H1 (cell line): ENCODE data around the gene CSAD. TPM values are rescaled to one million over a fixed set of nuclear protein-coding genes. Genes with fewer than 3 reads are reported as not detected.

Source experiments
- CTCF ChIA-PET: fragments of 300-600 bp; sonication (Branson Sonifier 250); formaldehyde crosslinking; loops from one replicate; lab custom pipeline; 2021; ENCODE audit not compliant: partially characterized antibody; lab: Charles Lee
- POLR2A ChIA-PET: fragments of 300-600 bp; sonication (Branson Sonifier 250); formaldehyde crosslinking; loops from one replicate; lab custom pipeline; 2021; ENCODE audit warnings: inconsistent platforms; ENCODE audit not compliant: partially characterized antibody; lab: Charles Lee
- DNase-seq, 2 experiments: peaks; one replicate each; pipeline versions ENCODE4 v3.0.0 to v3.0.0-alpha.2; 2010 to 2022; ENCODE audit warnings: low spot score in 2 of 2, low read depth in 1 of 2, mixed read lengths in 1 of 2
- FAIRE-seq: peaks from 2 replicates; lab custom pipeline; 2011; peaks lifted over from hg19 to GRCh38; lab: Jason Lieb, UNC
- H2AFZ ChIP-seq: 2 replicates; pipeline ENCODE4 v1.8.1; 2012; ENCODE audit warnings: low read length, inconsistent platforms
- H2AK5ac ChIP-seq: 2 replicates; pipeline ENCODE4 v1.6.1; 2013; ENCODE audit warnings: low read depth, low read length
- H2BK120ac ChIP-seq: replicated peaks from 2 replicates; pipeline ENCODE3; 2013; ENCODE audit warnings: low read depth, low read length, inconsistent platforms
- H2BK12ac ChIP-seq: 2 replicates; pipeline ENCODE4 v1.6.1; 2013; ENCODE audit warnings: low read depth, low read length
- H2BK15ac ChIP-seq: 2 replicates; pipeline ENCODE4 v1.6.1; 2013; ENCODE audit warnings: low read length
- H2BK20ac ChIP-seq: 2 replicates; pipeline ENCODE4 v1.6.1; 2013; ENCODE audit warnings: low read length
- H2BK5ac ChIP-seq: 2 replicates; pipeline ENCODE4 v1.6.1; 2013; ENCODE audit warnings: low read depth, low read length
- H3K14ac ChIP-seq: 2 replicates; pipeline ENCODE4 v1.6.1; 2013; ENCODE audit warnings: inconsistent platforms; ENCODE audit not compliant: insufficient read length
- H3K18ac ChIP-seq: 2 replicates; pipeline ENCODE4 v1.6.1; 2013; ENCODE audit warnings: low read length; ENCODE audit errors: extremely low read depth
- H3K23ac ChIP-seq: 2 replicates; pipeline ENCODE4 v1.6.1; 2013; ENCODE audit warnings: inconsistent platforms; ENCODE audit not compliant: insufficient read length
- H3K23me2 ChIP-seq: 2 replicates; pipeline ENCODE4 v1.6.1; 2013; ENCODE audit warnings: low read depth, low read length
- H3K27ac ChIP-seq: 2 replicates; pipeline ENCODE4 v1.6.1; 2011; ENCODE audit warnings: low read depth, low read length, inconsistent platforms
- H3K27me3 ChIP-seq, 4 experiments: replicated peaks in 1 of 4; 1 replicate in 1 of 4; 2 replicates in 3 of 4; pipeline versions ENCODE4 v1.6.1 to v1.8.1; 2011 to 2013; ENCODE audit warnings: low read length in 3 of 4, mild to moderate bottlenecking in 3 of 4, inconsistent platforms in 2 of 4, mixed read lengths in 2 of 4, moderate library complexity in 1 of 4; ENCODE audit not compliant: control insufficient read depth in 3 of 4, insufficient read depth in 3 of 4; ENCODE audit errors: extremely low read depth in 1 of 4
- H3K36me3 ChIP-seq, 4 experiments: 2 replicates each; pipeline versions ENCODE4 v1.6.1 to v1.8.1; 2011 to 2013; ENCODE audit warnings: mild to moderate bottlenecking in 4 of 4, low read length in 3 of 4, moderate library complexity in 2 of 4, control low read depth in 1 of 4, inconsistent platforms in 1 of 4; ENCODE audit not compliant: insufficient read depth in 4 of 4, control insufficient read depth in 2 of 4
- H3K4ac ChIP-seq: replicated peaks from 2 replicates; pipeline ENCODE3; 2013; ENCODE audit warnings: low read length, low read depth, mixed read lengths, inconsistent platforms; ENCODE audit not compliant: insufficient read length
- H3K4me1 ChIP-seq, 4 experiments: replicated peaks in 1 of 4; 1 replicate in 1 of 4; 2 replicates in 3 of 4; pipeline versions ENCODE4 v1.6.1 to v1.8.1; 2011 to 2013; ENCODE audit warnings: low read length in 3 of 4, inconsistent platforms in 2 of 4, mixed read lengths in 1 of 4; ENCODE audit not compliant: insufficient read depth in 4 of 4, control insufficient read depth in 3 of 4
- H3K4me2 ChIP-seq, 2 experiments: 2 replicates each; pipeline versions ENCODE4 v1.6.1 to v1.8.1; 2011 to 2013; ENCODE audit warnings: low read depth in 2 of 2, low read length in 2 of 2, control low read depth in 1 of 2, inconsistent platforms in 1 of 2, mild to moderate bottlenecking in 1 of 2; ENCODE audit not compliant: insufficient read depth in 1 of 2
- H3K4me3 ChIP-seq, 4 experiments: fragments of 200-600, 300-600 bp in 1 of 4; sonication (generic), shearing (Covaris generic), sonication (Bioruptor Twin) in 1 of 4; 2 replicates each; pipeline versions ENCODE4 v1.5.1 to v1.8.1; 2011 to 2016; ENCODE audit warnings: low read length in 4 of 4, low read depth in 3 of 4, control low read depth in 2 of 4, inconsistent platforms in 2 of 4, mild to moderate bottlenecking in 2 of 4, mixed read lengths in 1 of 4, moderate library complexity in 1 of 4; ENCODE audit not compliant: insufficient read depth in 2 of 4; ENCODE audit errors: extremely low read depth in 1 of 4
- H3K56ac ChIP-seq: replicated peaks from 2 replicates; pipeline ENCODE3; 2013; ENCODE audit warnings: low read depth, mild to moderate bottlenecking, mixed read lengths, low read length, inconsistent platforms; ENCODE audit not compliant: insufficient read length
- H3K79me1 ChIP-seq: 2 replicates; pipeline ENCODE4 v1.6.1; 2013; ENCODE audit warnings: low read depth, low read length, control low read depth
- H3K79me2 ChIP-seq, 2 experiments: 2 replicates each; pipeline versions ENCODE4 v1.6.1 to v1.8.1; 2012 to 2013; ENCODE audit warnings: low read length in 2 of 2, mild to moderate bottlenecking in 2 of 2, inconsistent platforms in 1 of 2; ENCODE audit not compliant: insufficient read depth in 2 of 2, control insufficient read depth in 1 of 2
- H3K9ac ChIP-seq, 4 experiments: replicated peaks in 1 of 4; 1 replicate in 1 of 4; 2 replicates in 3 of 4; pipeline versions ENCODE4 v1.6.1 to v1.8.1; 2011 to 2013; ENCODE audit warnings: low read depth in 3 of 4, low read length in 3 of 4, control low read depth in 2 of 4, mild to moderate bottlenecking in 2 of 4, moderate library complexity in 2 of 4, inconsistent platforms in 1 of 4; ENCODE audit errors: extremely low read depth in 1 of 4
- H3K9me3 ChIP-seq, 2 experiments: 2 replicates each; pipeline versions ENCODE4 v1.6.1 to v1.8.1; 2012 to 2013; ENCODE audit warnings: mild to moderate bottlenecking in 2 of 2, moderate library complexity in 2 of 2, control low read depth in 1 of 2, inconsistent platforms in 1 of 2, low read depth in 1 of 2, low read length in 1 of 2, mixed read lengths in 1 of 2; ENCODE audit not compliant: insufficient read depth in 2 of 2
- H4K20me1 ChIP-seq, 2 experiments: replicated peaks in 1 of 2; 2 replicates each; pipeline versions ENCODE3 to v1.8.1; 2011 to 2013; ENCODE audit warnings: inconsistent platforms in 2 of 2, low read length in 2 of 2, mild to moderate bottlenecking in 1 of 2; ENCODE audit not compliant: insufficient read depth in 2 of 2, control insufficient read depth in 1 of 2
- H4K5ac ChIP-seq: 2 replicates; pipeline ENCODE4 v1.6.1; 2013; ENCODE audit warnings: low read length, low read depth, mixed read lengths, inconsistent platforms; ENCODE audit not compliant: insufficient read length
- H4K8ac ChIP-seq: 2 replicates; pipeline ENCODE4 v1.8.0; 2013; ENCODE audit warnings: mild to moderate bottlenecking, moderate library complexity, low read length, inconsistent platforms; ENCODE audit not compliant: insufficient read depth; ENCODE audit errors: extremely low read depth
- H4K91ac ChIP-seq: replicated peaks from 2 replicates; pipeline ENCODE3; 2013; ENCODE audit warnings: low read length, mixed read lengths, inconsistent platforms; ENCODE audit not compliant: insufficient read length
- WGBS, 2 experiments: shearing (Covaris generic) in 1 of 2; methylation state at CpG; one replicate each; pipeline versions ENCODE4 v1.1.6 to v1.1.7; 2013 to 2015; ENCODE audit warnings: low lambda C conversion rate in 2 of 2, mixed read lengths in 2 of 2, inconsistent platforms in 1 of 2, low coverage in 1 of 2, missing lambda C conversion rate in 1 of 2; ENCODE audit not compliant: insufficient replicate concordance in 2 of 2, insufficient coverage in 1 of 2, insufficient read length in 1 of 2; ENCODE audit errors: extremely low coverage in 1 of 2, missing lambda C conversion rate in 1 of 2; 5-methylcytosine and 5-hydroxymethylcytosine counted together
- polyA plus RNA-seq, 7 experiments: library from polyadenylated mRNA; depleted of rRNA in 3 of 7; stranded (reverse) in 5 of 7; unstranded in 2 of 7; fragments of >200 nt in 5 of 7; fragments of 200-250 nt in 2 of 7; gene quantifications; 1 replicate in 5 of 7; 2 replicates in 1 of 7; 4 replicates in 1 of 7; pipeline versions ENCODE4 v1.2.1 to v1.2.3, GENCODE V29; 2011 to 2013; ENCODE audit warnings: missing spikeins in 2 of 7, mixed read lengths in 2 of 7
- total RNA-seq: library from RNA; stranded (reverse); fragmentation: NEBNext Ultra II Directional; extraction: Animal tissue kit (Norgen Biotek cat#: 25700); gene quantifications from 2 replicates; pipeline ENCODE4 v1.2.1, GENCODE V29; 2021

Gene CSAD
- total and polyA plus RNA-seq, 2 of the 8 experiments (the other 6 are each of a cell fraction or from before 2014, with no cell fraction given), result 8.8 to 11.3 TPM

DNA sequence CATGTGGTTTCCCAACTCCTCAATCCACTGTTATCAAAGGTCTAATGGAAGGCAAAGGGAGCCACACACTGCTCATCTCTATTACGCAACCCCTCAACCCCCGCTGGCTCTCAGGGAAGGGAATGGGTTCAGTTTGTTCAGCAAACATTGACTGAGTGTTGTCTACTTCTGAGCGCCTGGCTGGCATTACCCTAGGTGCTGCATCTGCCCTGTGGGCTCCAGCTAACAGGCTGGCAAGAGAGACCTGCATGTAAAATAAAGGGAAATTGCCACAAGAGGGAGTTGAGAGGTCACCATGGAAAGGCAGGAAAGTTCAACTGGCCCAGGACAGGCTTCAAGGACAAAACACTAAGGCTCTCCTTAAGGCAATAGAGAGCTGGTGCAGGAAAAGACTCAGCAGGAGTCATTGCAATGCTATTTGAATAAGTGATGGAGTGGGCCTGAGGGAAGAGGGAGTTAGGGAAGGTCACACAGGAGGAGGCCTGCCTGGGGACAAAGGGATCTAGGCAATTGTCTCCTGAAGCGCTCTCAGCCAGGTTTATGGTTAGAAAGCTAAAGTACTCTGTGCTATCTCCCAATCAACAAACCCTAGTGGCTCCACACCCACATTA, 5.7 kb downstream of the CSAD start:
- Histone ChIP-seq H3K4ac (no peak overlapping the region), H2BK5ac (no peak overlapping the region), H3K79me2 (no peaks in the 10 kb centered on the region), H3K27me3 (peaks cover 14 to 74% (median 57%) of the 10 kb centered on the region in 4 experiments), H3K36me3 (no peaks in the 10 kb centered on the region), H3K23ac (no peak overlapping the region), H3K4me3 (no peak overlapping the region), H3K27ac (no peak overlapping the region), H2BK15ac (no peak overlapping the region), H2BK120ac (no peak overlapping the region), H3K79me1 (no peaks in the 10 kb centered on the region), H3K4me2 (peak overlapping the region in 1 of 2 experiments; percentile 9; a peak in 1 of 4 replicates), H3K9ac (no peak overlapping the region), H3K4me1 (peaks cover 1 to 9% (median 5%) of the 10 kb centered on the region in 4 experiments; a peak in 4 of 7 replicates), H2BK20ac (no peak overlapping the region), H3K56ac (no peak overlapping the region), H3K14ac (no peak overlapping the region), H4K8ac (no peak overlapping the region), H2BK12ac (no peak overlapping the region), H4K5ac (no peak overlapping the region), H4K20me1 (peaks cover 4 to 10% of the 10 kb centered on the region in 2 experiments), H2AK5ac (no peak overlapping the region), H3K23me2 (peaks cover 4% of the 10 kb centered on the region), H3K18ac (no peak overlapping the region), H2AFZ (no peak overlapping the region), H3K9me3 (no peaks in the 10 kb centered on the region), H4K91ac (no peak overlapping the region)
- DNase-seq (no peak), FAIRE-seq (peak; percentile 95)
- CTCF ChIA-PET, result interaction anchor here (0.6 to 6.2 kb wide), 27 partner anchors 8 to 146 kb away, joined by 3 to 80 read pairs (median 4); partner anchors contain the start of genes AAAS, ESPL1 and SOAT2
- 12% methylated on average over 4 of the region's 4 CpGs; no CpG with 5 or more reads in 1 of the 2 experiments for WGBS, 2 experiments
- POLR2A ChIA-PET, result interaction anchor here (0.9 to 1.4 kb wide), 4 partner anchors 12 to 15 kb away, joined by 3 to 4 read pairs (median 4); no protein-coding TSS in a partner anchor
